GM12864 (cell line): ENCODE results near the gene EXOSC3.

Experiments used
- DNase-seq: peaks from one replicate; pipeline ENCODE4 v3.0.0-alpha.2; 2011; ENCODE audit warnings: low read depth
- H3K4me3 ChIP-seq: 2 replicates; pipeline ENCODE4 v1.5.1; 2011; ENCODE audit warnings: mild to moderate bottlenecking, low read depth, low read length, control low read depth
- TF ChIP-seq, protein P1 (sequence below): IDR thresholded peaks from 2 replicates; pipeline ENCODE4 v1.5.1; 2011; ENCODE audit warnings: low read depth, mild to moderate bottlenecking, moderate library complexity, low read length, control low read depth, inconsistent platforms; ENCODE audit errors: missing control alignments

Gene EXOSC3

DNA sequence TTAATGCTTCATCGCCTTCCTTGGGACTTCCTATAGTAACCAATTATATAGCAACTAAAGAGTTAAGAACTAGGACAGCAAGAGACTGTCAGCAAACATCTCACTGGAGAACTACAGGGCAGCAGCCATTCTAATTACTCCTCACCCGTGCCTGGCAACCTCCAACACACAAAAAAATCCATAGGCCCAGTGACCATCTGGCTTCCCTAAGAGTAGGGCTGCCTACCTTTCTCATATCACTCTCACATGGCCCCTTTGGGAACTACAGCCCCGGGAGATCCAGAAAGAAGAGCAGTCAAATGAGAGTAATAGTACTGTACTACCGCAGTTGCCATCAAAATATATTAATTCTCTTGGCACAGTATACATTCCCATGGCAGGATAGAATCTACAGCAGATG lies 21.4 kb upstream of the EXOSC3 start:
- TF ChIP-seq, protein P1, sequence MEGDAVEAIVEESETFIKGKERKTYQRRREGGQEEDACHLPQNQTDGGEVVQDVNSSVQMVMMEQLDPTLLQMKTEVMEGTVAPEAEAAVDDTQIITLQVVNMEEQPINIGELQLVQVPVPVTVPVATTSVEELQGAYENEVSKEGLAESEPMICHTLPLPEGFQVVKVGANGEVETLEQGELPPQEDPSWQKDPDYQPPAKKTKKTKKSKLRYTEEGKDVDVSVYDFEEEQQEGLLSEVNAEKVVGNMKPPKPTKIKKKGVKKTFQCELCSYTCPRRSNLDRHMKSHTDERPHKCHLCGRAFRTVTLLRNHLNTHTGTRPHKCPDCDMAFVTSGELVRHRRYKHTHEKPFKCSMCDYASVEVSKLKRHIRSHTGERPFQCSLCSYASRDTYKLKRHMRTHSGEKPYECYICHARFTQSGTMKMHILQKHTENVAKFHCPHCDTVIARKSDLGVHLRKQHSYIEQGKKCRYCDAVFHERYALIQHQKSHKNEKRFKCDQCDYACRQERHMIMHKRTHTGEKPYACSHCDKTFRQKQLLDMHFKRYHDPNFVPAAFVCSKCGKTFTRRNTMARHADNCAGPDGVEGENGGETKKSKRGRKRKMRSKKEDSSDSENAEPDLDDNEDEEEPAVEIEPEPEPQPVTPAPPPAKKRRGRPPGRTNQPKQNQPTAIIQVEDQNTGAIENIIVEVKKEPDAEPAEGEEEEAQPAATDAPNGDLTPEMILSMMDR: no peak
- H3K4me3 ChIP-seq: no peak overlapping the region
- no peak for DNase-seq

DNA sequence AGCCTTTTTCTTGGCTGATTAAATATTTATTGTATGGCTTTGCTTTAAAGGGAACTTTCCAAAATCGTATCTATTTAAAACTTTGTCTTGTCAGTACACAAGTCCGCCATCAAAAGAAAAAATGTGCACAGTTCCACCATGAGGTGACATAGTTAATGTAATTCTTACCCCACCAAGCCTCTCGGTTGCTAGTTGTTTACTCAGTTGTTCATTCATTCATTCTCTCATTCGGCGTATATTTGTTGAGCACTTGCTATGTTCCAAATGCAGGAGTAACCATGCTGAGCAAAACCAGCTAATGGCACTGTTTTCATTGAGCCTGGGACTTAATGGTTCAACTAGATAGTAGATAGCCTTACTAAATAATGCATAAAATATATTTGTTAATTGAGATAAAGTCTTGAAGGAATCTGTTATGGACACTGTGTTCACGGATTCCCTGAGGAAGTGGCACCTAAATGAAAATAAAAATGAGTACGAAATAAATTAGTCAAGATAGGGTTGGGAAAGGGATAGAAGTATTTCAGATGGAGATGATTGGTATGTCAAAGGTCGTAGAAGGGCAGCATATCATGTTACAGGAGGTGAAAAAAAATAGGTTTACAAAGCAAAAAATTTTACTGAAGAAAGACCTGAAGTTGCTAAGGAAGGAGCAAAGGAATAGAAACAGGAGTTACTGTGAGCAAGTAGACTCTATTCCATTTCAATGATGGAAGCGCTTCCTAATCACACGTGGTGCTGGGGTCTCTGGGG lies 17.3 kb upstream of the EXOSC3 start:
- TF ChIP-seq, protein P1: no peak
- peak overlapping the region; percentile 64 for H3K4me3 ChIP-seq
- DNase-seq: no peak

DNA sequence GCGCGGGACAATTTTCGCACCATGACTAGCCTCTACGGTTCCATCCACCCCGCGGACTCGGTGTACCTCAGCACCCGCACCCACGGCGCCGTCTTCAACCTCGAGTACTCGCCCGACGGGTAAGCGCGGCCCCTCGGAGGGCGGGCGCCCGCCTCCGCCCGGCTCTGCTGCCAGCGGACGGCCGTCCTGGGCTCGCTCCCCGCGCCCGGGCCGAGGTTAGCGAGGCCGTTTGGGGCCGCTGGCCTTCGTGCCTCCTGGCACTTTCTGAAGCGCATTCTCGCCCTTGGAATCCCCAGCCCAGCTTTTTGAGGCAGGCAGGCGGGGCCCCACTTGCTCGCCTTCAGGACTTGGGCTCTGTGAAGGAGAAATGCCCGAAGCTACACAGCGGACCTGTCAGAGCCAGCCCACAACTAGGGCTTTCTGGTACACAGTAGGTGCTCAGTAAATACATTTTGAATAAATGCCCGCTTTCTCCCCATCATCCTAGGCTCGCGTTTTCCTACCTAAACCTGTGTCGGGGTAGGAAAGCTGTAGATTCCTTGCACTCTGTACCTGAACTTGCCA lies 16.5 kb upstream of the EXOSC3 start:
- DNase-seq: no peak
- TF ChIP-seq, protein P1: no peak
- H3K4me3 ChIP-seq: peak overlapping the region; percentile 64

DNA sequence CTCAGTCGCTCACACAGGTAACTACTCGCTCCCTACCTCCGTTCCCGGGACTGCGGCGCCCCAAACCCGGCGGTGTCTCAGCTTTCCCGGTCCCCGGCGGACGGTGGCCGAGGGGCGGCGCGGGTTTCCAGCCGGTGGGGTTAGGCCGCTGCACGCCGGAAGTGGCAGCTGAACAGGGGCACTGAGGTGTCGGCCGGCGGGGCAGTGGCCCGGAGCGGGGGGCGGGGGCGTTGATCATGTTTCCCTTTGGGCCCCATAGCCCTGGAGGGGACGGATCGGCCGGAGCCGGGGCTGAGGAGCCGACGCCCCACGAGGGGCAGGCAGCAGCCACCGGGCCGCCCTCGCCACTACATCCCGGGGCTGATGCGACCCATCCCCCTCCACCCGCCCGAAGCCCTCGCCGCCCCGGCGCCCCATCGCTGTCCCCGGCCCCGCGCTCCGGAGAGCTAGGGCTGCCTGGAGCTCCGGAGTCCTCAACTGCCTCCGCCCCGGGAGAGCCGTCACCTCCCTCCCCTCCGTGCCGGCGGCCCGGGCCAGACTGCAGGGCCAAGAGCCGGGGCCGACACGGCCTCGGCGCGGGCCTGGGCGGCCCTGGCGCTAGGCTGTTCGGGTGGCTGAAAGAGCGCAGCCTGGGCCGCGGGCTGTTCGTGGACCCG lies 15.9 kb upstream of the EXOSC3 start, which contains the start of gene DCAF10:
DCAF10 (plus strand) TSS at position 167 of the 656 bp plus-strand sequence; CDS start at position 237, 70 bp downstream.
- TF ChIP-seq, protein P1: no peak
- H3K4me3 ChIP-seq: peak within 1 kb of the TSS; percentile 64
- no peak for DNase-seq

DNA sequence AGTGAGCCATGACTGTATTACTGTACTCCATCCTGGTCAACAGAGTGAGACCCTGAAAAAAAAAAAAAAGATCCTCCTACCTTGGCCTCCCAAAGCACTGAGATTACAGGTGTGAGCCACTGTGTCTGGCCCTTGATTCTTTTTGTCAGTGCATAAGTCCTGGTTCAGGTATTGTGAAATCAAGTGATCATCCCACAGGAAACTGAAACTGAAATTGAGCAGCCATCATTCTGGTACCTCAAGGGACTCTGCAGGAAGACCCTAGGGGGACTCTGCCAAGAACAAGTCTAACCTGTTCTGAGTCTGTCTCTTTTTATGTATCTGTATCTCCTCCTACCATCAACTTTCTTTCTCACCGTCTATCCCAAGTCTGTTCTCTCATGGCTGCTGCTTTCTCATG lies 13.8 kb upstream of the EXOSC3 start:
- TF ChIP-seq, protein P1: no peak
- DNase-seq: no peak
- no peak overlapping the region for H3K4me3 ChIP-seq

DNA sequence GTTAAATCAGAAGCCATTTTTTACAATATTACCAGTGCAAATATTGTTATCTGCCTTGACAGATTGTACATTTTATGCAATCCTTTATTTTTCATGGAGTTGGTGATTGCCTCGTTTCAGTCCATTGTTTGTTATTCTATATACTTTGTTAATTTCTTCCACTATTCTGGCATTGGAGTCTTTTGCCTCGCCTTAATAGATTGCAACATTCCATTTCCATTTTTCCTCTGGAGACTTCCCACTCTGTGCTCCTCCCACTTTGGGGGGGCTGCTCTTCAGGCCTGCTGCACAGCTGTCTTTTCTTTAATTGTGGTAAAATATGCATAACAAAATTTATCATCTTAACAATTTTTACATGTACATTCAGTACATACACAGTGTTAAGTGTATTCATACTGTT lies 11.4 kb upstream of the EXOSC3 start:
- H3K4me3 ChIP-seq: no peak overlapping the region
- TF ChIP-seq, protein P1: no peak
- no peak for DNase-seq
